ENCODE data around the gene CCSER1. TPM values are rescaled to one million over a fixed set of nuclear protein-coding genes. Genes with fewer than 3 reads are reported as not detected.

CCSER1 gene
- total RNA-seq, 1 donor from 2014 or later, result 15.7 TPM

DNA sequence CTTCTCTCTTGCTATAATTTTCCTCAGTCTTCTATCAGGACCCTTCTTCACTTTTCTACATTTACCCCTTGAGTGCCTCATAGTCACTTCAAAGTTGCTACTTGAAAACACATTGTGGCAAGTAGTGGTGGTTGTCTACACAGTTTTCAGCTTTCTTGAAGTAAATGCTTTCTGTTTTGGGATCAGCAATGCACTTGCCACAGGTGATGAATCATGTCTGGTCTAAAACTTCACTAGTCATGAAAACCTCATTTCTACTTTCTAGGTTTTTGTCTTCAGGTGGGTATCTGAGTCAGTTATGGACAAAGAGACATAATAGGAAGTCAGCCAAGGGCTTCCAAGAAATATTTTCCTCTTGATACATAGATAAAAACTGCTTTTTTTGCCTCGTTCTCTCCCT is 359.2 kb downstream of the CCSER1 start:
- intact Hi-C loops (cut with DNase I), result no loop called here
- no peak for DNase-seq (ENCODE audit: low spot score)

- intact Hi-C loops (cut with DNase I), result no loop called here
- no peak for DNase-seq (ENCODE audit: low spot score)
Observed at GRCh38 chr4:90495211-90495610, 368.0 kb downstream of the CCSER1 start.

DNA sequence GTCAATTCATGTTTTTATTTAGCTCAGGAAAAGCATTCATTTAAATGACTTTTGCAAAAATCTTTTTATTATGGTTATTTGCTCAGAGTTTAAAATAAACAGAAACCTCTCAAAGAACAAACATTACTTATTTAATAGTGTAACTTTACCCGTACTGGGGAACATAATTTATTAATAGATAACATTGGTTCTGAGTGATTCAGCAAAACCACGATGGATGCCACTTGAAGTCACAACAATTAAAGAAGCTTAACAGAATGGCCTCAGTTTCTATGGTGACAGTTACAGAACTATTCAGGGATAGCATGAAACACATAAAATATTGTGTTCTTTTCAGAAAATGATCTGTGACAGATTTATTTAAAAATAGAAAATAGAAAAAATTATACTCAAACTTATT is 368.7 kb downstream of the CCSER1 start:
- no peak for DNase-seq (ENCODE audit: low spot score)
- intact Hi-C loops (cut with DNase I), result no loop called here

- DNase-seq (ENCODE audit: low spot score), result no peak
- intact Hi-C loops (cut with DNase I), result no loop called here
Observed at GRCh38 chr4:90498175-90498574, 371.0 kb downstream of the CCSER1 start.

GRCh38 chr4:90503677-90504076 is 376.5 kb downstream of the CCSER1 start:
- intact Hi-C loops (cut with DNase I), result no loop called here
- DNase-seq (ENCODE audit: low spot score), result no peak

- intact Hi-C loops (cut with DNase I), result no loop called here
Observed at GRCh38 chr4:90515191-90515590, 388.0 kb downstream of the CCSER1 start.

GRCh38 chr4:90528551-90528950 is 401.4 kb downstream of the CCSER1 start:
- intact Hi-C loops (cut with DNase I), result no loop called here

More at GRCh38 chr4:90515191-90515590, 388.0 kb downstream of the CCSER1 start:
- DNase-seq (ENCODE audit: low spot score), result no peak

DNA sequence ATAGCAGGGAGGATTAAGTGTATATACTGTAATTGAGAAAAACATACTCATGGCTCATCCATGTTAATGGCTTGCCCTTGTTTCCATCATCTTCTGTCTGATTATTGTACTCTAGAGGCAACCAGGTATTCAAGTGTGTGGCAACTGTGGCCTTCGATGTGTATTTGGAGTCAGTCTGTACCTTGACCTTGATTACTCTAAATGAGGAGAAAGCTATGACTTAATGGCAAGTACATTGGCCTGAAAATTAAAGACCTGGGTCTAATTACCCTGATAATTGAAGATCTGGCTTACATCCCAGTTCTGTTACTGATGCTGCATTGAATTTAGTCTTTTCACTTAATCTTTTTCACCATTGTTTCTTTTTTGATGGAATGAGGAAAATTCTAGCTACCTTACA is 409.2 kb downstream of the CCSER1 start:
- no peak for DNase-seq (ENCODE audit: low spot score)
- intact Hi-C loops (cut with DNase I), result no loop called here

More at GRCh38 chr4:90528551-90528950, 401.4 kb downstream of the CCSER1 start:
- DNase-seq (ENCODE audit: low spot score), result no peak

GRCh38 chr4:90537491-90537890 is 410.3 kb downstream of the CCSER1 start:
- no peak for DNase-seq (ENCODE audit: low spot score)
- intact Hi-C loops (cut with DNase I), result no loop called here

DNA sequence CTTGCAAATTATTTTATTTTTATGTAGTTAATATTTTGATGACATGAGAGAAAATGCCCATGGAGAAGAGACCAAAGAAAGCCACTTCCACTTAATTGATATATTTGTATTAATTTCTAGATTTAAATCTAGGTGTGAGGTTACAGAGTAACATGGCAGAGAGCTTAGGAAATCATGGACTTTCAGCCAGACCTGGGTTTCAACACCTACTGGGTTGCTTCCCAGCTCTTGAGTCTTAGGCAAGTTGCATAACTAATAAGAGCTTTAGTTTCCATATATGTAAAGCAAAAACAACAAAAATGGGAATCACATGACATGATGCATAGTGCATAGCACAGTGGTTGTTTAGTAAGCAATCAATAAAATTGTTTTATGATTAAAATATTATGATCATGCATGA is 413.3 kb downstream of the CCSER1 start:
- intact Hi-C loops (cut with DNase I), result no loop called here
- no peak for DNase-seq (ENCODE audit: low spot score)

DNA sequence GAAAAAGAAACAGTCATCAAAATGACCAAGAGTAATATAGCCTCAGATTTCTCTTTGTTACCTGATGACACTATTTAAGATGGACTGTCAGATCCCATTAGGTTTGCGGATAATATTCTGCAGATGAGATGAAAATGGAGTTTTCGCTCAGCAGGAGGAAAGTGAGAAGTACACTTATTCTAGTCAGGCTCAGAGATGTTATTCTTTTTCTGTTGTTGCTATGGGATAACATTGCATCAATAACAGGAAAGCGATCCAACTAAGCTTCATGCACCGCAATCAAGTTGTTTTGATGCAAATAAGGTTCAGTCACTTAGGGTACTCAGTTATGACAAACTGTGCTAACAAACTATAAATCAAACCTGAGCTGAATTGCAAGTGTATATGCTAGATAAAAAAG is 415.0 kb downstream of the CCSER1 start:
- no peak for DNase-seq (ENCODE audit: low spot score)
- intact Hi-C loops (cut with DNase I), result no loop called here

DNA sequence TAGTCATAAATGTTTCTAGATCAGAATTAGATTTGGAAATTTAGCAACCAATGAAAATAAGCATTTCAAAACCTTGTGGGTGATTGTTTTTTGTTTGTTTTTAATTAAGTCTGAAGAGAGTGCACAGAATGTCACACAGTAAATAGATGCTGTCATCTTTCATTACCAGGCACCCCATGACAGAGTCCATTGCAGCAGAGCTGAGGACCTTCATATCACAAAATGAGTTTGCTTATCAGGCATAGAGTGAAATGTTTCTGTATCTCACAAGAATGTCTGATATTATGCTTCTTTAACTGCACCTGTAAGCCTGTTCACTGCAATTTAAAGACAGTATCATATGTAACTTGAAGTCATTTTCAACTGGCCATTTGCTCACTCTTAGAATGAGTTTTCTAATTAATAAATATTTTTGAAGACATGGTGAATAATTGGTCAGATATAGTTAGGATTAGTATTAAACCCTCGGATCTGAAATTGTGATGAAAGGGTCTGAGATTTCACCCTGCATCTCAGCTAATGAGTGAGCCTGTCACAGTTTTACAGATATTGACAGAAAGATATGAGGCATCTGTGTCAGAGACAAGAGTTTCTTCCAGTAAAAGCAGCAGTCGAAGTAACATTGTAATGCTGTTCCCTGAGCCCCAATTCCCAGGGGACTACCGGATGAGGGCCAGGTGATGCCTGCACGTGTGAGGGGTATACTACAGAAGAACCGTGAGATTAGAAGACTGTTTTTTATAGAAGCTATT is 416.4 kb downstream of the CCSER1 start:
- DNase-seq (ENCODE audit: low spot score), result no peak
- intact Hi-C loops (cut with DNase I), result no loop called here

DNA sequence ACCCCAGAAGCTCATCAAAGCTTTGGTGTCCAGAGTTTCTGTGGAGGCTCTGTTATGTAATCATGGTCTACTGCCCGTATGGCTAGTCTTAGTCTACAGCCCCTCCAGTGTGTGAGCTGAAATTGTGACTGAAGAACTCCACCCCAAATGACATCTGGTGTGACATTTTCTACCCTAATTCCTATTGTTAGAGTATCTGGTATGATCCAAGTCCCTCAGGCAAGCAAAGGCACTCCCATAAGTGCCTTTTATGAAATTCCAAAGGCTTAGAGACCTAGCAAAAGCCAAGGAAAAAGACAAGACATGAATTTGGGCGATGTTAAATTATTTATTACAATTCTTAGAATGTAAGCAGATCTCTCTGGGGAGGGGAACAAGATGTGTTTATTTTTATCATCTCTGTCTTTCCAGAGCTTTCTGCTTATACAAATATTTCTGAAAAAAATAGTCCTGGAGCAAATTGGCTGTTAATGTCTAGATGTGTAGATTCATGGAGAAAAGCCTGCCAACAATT is 417.4 kb downstream of the CCSER1 start:
- intact Hi-C loops (cut with DNase I), result no loop called here
- no peak for DNase-seq (ENCODE audit: low spot score)

DNA sequence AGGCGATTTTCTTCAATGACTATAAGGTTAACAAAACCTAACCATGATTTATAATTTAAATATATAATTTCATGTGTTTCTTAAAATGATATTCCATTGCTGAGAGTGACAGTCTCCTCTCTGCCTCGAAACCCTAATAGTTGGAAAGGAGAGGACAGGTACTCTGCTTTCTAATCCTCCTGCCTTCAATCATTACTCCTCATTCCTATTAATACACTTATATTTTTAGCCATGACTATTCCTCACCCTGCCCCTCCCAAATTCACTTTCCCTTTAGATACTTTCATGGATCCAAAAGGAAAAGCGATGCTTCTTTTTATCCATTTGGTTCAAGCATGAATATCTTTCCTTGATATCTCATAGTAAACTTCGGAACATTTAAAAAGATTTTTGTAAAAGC is 418.2 kb downstream of the CCSER1 start:
- intact Hi-C loops (cut with DNase I), result no loop called here
- DNase-seq (ENCODE audit: low spot score), result no peak

- DNase-seq (ENCODE audit: low spot score), result no peak
Observed at GRCh38 chr4:90546114-90546513, 418.9 kb downstream of the CCSER1 start.

GRCh38 chr4:90570615-90571014 is 443.4 kb downstream of the CCSER1 start:
- no peak for DNase-seq (ENCODE audit: low spot score)
- intact Hi-C loops (cut with DNase I), result no loop called here

More at GRCh38 chr4:90546114-90546513, 418.9 kb downstream of the CCSER1 start:
- intact Hi-C loops (cut with DNase I), result no loop called here

DNA sequence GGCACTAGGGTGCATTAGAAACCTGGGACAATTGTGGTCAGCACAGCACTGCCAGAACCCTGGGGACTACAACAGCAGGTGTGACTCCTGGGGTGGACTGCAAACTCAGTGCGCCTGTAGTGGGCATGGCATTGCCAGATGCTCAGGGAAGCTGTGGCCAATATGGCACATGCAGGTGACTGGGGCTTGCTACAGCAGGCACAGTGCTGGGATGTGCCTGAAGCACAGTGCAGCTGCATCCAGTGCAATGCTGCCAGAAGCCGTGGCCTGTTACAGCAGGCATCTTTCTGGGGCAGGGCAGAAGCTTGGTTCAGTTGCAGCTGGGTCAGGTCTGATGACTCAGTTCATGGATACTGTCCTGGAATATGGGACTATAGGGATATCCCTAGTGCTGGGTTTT is 445.8 kb downstream of the CCSER1 start:
- intact Hi-C loops (cut with DNase I), result no loop called here

DNA sequence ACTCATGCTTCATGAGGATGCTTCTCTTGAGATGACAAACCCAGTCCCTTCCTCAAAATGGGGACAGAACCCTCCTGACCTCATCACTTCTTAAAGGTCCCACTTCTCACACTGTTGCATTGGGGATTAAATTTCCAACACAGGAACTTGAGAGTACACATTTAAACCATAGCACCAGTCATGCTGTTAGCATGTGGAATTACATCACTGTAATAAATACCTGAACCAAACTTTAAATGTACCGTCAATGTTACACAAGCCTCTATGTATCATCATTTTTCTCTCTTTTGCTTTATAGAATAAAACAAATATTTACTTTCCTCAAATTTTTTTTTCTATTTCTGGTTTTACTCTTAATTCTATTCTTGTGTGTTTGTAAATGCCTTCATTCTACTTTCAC is 448.2 kb downstream of the CCSER1 start:
- intact Hi-C loops (cut with DNase I), result no loop called here
- DNase-seq (ENCODE audit: low spot score), result no peak

More for the DNA sequence above, 445.8 kb downstream of the CCSER1 start:
- no peak for DNase-seq (ENCODE audit: low spot score)

GRCh38 chr4:90580326-90580725 is 453.1 kb downstream of the CCSER1 start:
- intact Hi-C loops (cut with DNase I), result no loop called here
- no peak for DNase-seq (ENCODE audit: low spot score)

- DNase-seq (ENCODE audit: low spot score), result no peak
- intact Hi-C loops (cut with DNase I), result no loop called here
Observed at GRCh38 chr4:90582087-90582486, 454.9 kb downstream of the CCSER1 start.

- intact Hi-C loops (cut with DNase I), result no loop called here
- DNase-seq (ENCODE audit: low spot score), result no peak
Observed at GRCh38 chr4:90584051-90584450, 456.9 kb downstream of the CCSER1 start.

- DNase-seq (ENCODE audit: low spot score), result no peak
- intact Hi-C loops (cut with DNase I), result no loop called here
Observed at GRCh38 chr4:90585961-90586360, 458.8 kb downstream of the CCSER1 start.

All from cardiac septum (tissue), 1 donor.